ENCODE data around the gene NOTCH4. TPM values are rescaled to one million over a fixed set of nuclear protein-coding genes. Genes with fewer than 3 reads are reported as not detected.
"Not testable (repeated sequence)": the region's sequence is repeated elsewhere in the genome, so short reads cannot be mapped to it uniquely, and the experiment has no call there.

NOTCH4 gene
- polyA plus RNA-seq, result 4.9 TPM

- Mint-ChIP-seq H3K27ac (peak within 1 kb of the TSS; percentile 51 to 80 (median 76)), H3K4me1 (peaks cover 28 to 52% (median 42%) of the 10 kb centered on the region in 3 donors), H3K4me3 (peak within 1 kb of the TSS in 3 of 4 donors; percentile 36 to 78 (median 73)), H3K9me3 (peaks cover 0 to 1% (median 0%) of the 10 kb centered on the region in 3 donors), H3K27me3 (peaks cover 6% of the 10 kb centered on the region), H3K36me3 (no peaks in the 10 kb centered on the region)
Measured at GRCh38 chr6:32223258-32224235, at the start of gene NOTCH4. Gene NOTCH4 (minus strand): TSS chr6:32224067. CDS start chr6:32223928, 139 bp downstream.

- H3K36me3 Mint-ChIP-seq, result peaks cover 8% of the 10 kb centered on the region
- peaks cover 2 to 6% (median 5%) of the 10 kb centered on the region in 3 donors for H3K9me3 Mint-ChIP-seq
- peaks cover 44 to 51% (median 48%) of the 10 kb centered on the region in 3 donors for H3K4me1 Mint-ChIP-seq
- H3K27me3 Mint-ChIP-seq, result peaks cover 2% of the 10 kb centered on the region
- peak overlapping the region; percentile 42 to 91 (median 84) for H3K27ac Mint-ChIP-seq
- peak overlapping the region; percentile 8 to 84 (median 46) for H3K4me3 Mint-ChIP-seq
Measured at GRCh38 chr6:32271429-32271828, 47.6 kb upstream of the NOTCH4 start.

- Mint-ChIP-seq H3K4me3 (peak overlapping the region in 2 of 4 donors; percentile 8 to 65), H3K27ac (peak overlapping the region in 1 of 3 donors; percentile 65), H3K4me1 (peaks cover 40 to 46% (median 45%) of the 10 kb centered on the region in 3 donors)
- H3K36me3 Mint-ChIP-seq, H3K9me3 Mint-ChIP-seq, H3K27me3 Mint-ChIP-seq: not testable (repeated sequence)
Measured at GRCh38 chr6:32268459-32268858, 44.6 kb upstream of the NOTCH4 start.

- Mint-ChIP-seq H3K27ac (peak overlapping the region in 1 of 3 donors; percentile 65), H3K4me1 (peaks cover 26 to 32% (median 31%) of the 10 kb centered on the region in 3 donors), H3K4me3 (peak overlapping the region in 3 of 4 donors; percentile 55 to 70 (median 68)), H3K27me3 (peaks cover 2% of the 10 kb centered on the region), H3K9me3 (peaks cover 1 to 3% (median 3%) of the 10 kb centered on the region in 3 donors), H3K36me3 (peaks cover 3% of the 10 kb centered on the region)
Measured at GRCh38 chr6:32267035-32267434, 43.2 kb upstream of the NOTCH4 start.

- H3K4me1 Mint-ChIP-seq, result peaks cover 19 to 60% (median 46%) of the 10 kb centered on the region in 3 donors
- not testable (repeated sequence) for H3K36me3 Mint-ChIP-seq, H3K9me3 Mint-ChIP-seq, H3K27me3 Mint-ChIP-seq
- peak overlapping the region in 3 of 4 donors; percentile 71 to 97 (median 84) for H3K4me3 Mint-ChIP-seq
- peak overlapping the region in 1 of 3 donors; percentile 52 for H3K27ac Mint-ChIP-seq
Measured at GRCh38 chr6:32257262-32257661, 33.4 kb upstream of the NOTCH4 start.

GRCh38 chr6:32255199-32256153, 31.6 kb upstream of the NOTCH4 start:
- Mint-ChIP-seq H3K36me3 (peaks cover 5% of the 10 kb centered on the region), H3K27ac (peak overlapping the region; percentile 86 to 96 (median 92)), H3K4me1 (peaks cover 28 to 54% (median 50%) of the 10 kb centered on the region in 3 donors), H3K9me3 (no peaks in the 10 kb centered on the region), H3K4me3 (peak overlapping the region; percentile 88 to 97 (median 94)), H3K27me3 (no peaks in the 10 kb centered on the region)

- Mint-ChIP-seq H3K27me3 (no peaks in the 10 kb centered on the region), H3K27ac (peak overlapping the region; percentile 86 to 96 (median 92)), H3K9me3 (no peaks in the 10 kb centered on the region), H3K4me3 (peak overlapping the region; percentile 88 to 97 (median 94)), H3K4me1 (peaks cover 28 to 50% (median 43%) of the 10 kb centered on the region in 3 donors), H3K36me3 (peaks cover 5% of the 10 kb centered on the region)
Measured at GRCh38 chr6:32254761-32255198, 30.9 kb upstream of the NOTCH4 start.

- H3K9me3 Mint-ChIP-seq, result peaks cover 0 to 2% (median 0%) of the 10 kb centered on the region in 3 donors
- no peaks in the 10 kb centered on the region for H3K36me3 Mint-ChIP-seq
- H3K27ac Mint-ChIP-seq, result peak overlapping the region; percentile 19 to 93 (median 51)
- H3K27me3 Mint-ChIP-seq, result no peaks in the 10 kb centered on the region
- peaks cover 26 to 31% (median 28%) of the 10 kb centered on the region in 3 donors for H3K4me1 Mint-ChIP-seq
- H3K4me3 Mint-ChIP-seq, result peak overlapping the region; percentile 3 to 47 (median 12)
Measured at GRCh38 chr6:32252331-32253009, 28.6 kb upstream of the NOTCH4 start.

- no peaks in the 10 kb centered on the region for H3K27me3 Mint-ChIP-seq
- H3K4me3 Mint-ChIP-seq, result no peak overlapping the region
- H3K9me3 Mint-ChIP-seq, result peaks cover 0 to 2% (median 0%) of the 10 kb centered on the region in 3 donors
- peaks cover 23 to 26% (median 25%) of the 10 kb centered on the region in 3 donors for H3K4me1 Mint-ChIP-seq
- H3K27ac Mint-ChIP-seq, result no peak overlapping the region
- H3K36me3 Mint-ChIP-seq, result no peaks in the 10 kb centered on the region
Measured at GRCh38 chr6:32249262-32249661, 25.4 kb upstream of the NOTCH4 start.

- H3K27ac Mint-ChIP-seq, result peak overlapping the region in 1 of 3 donors; percentile 10
- H3K27me3 Mint-ChIP-seq, result no peaks in the 10 kb centered on the region
- peaks cover 16 to 19% (median 18%) of the 10 kb centered on the region in 3 donors for H3K4me1 Mint-ChIP-seq
- H3K4me3 Mint-ChIP-seq, result no peak overlapping the region
- peaks cover 0 to 2% (median 1%) of the 10 kb centered on the region in 3 donors for H3K9me3 Mint-ChIP-seq
- peaks cover 1% of the 10 kb centered on the region for H3K36me3 Mint-ChIP-seq
Measured at GRCh38 chr6:32247401-32247800, 23.5 kb upstream of the NOTCH4 start.

- Mint-ChIP-seq H3K27ac (peak overlapping the region in 1 of 3 donors; percentile 74), H3K36me3 (peaks cover 2% of the 10 kb centered on the region), H3K4me3 (peak overlapping the region in 3 of 4 donors; percentile 68 to 91 (median 86)), H3K27me3 (no peaks in the 10 kb centered on the region), H3K4me1 (peaks cover 7 to 9% (median 7%) of the 10 kb centered on the region in 3 donors), H3K9me3 (peaks cover 0 to 2% (median 2%) of the 10 kb centered on the region in 3 donors)
Measured at GRCh38 chr6:32244946-32245398, 21.1 kb upstream of the NOTCH4 start.

GRCh38 chr6:32244270-32244669, 20.4 kb upstream of the NOTCH4 start:
- Mint-ChIP-seq H3K4me3 (peak overlapping the region in 1 of 4 donors; percentile 91), H3K27me3 (no peaks in the 10 kb centered on the region), H3K4me1 (peaks cover 7% of the 10 kb centered on the region in 3 donors), H3K9me3 (peaks cover 0 to 2% (median 2%) of the 10 kb centered on the region in 3 donors), H3K27ac (no peak overlapping the region), H3K36me3 (peaks cover 2% of the 10 kb centered on the region)

- H3K4me3 Mint-ChIP-seq, H3K9me3 Mint-ChIP-seq, H3K4me1 Mint-ChIP-seq, H3K36me3 Mint-ChIP-seq, H3K27me3 Mint-ChIP-seq: not testable (repeated sequence)
- peak overlapping the region in 1 of 3 donors; percentile 87 for H3K27ac Mint-ChIP-seq
Measured at GRCh38 chr6:32242318-32242813, 18.5 kb upstream of the NOTCH4 start.
